ENCODE results near the gene GMPR2. TPM values are rescaled to one million over a fixed set of nuclear protein-coding genes. Genes with fewer than 3 reads are reported as not detected.

Gene GMPR2
- total RNA-seq, 2 donors from 2014 or later: 54.5 to 106 TPM

DNA sequence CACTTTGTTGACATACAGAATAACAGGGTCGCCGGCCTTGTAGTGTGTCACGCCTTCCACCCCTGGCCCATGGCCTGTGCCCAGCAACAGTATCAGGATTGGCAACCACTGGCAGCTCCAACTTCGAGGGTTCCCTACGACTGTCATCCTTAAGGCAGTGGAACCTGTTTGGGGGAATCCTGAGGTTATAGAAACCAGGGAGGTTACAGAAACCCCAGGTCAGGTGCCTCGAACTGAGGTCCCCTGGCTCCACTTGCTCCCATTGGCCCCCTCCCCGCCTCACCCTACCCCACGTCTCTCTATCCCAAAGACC lies 37.9 kb upstream of the GMPR2 start:
- intact Hi-C loops (cut with DNase I): no loop called here
- Histone ChIP-seq H3K27me3 (replicated peaks; ENCODE audit: insufficient read depth) (no peaks in the 10 kb centered on the region), H3K36me3 (no peaks in the 10 kb centered on the region), H3K27ac (peak overlapping the region; percentile 89 to 92), H3K4me3 (peak overlapping the region; percentile 56 to 85), H3K4me1 (replicated peaks) (no peaks in the 10 kb centered on the region), H3K9me3 (no peaks in the 10 kb centered on the region)
- DNase-seq (ENCODE audit: low spot score): no peak
- TF ChIP-seq POLR2A (IDR thresholded peaks at IDR 0.05): no peak
- TF ChIP-seq POLR2AphosphoS5 (IDR thresholded peaks at IDR 0.05): no peak
- TF ChIP-seq, protein P1, sequence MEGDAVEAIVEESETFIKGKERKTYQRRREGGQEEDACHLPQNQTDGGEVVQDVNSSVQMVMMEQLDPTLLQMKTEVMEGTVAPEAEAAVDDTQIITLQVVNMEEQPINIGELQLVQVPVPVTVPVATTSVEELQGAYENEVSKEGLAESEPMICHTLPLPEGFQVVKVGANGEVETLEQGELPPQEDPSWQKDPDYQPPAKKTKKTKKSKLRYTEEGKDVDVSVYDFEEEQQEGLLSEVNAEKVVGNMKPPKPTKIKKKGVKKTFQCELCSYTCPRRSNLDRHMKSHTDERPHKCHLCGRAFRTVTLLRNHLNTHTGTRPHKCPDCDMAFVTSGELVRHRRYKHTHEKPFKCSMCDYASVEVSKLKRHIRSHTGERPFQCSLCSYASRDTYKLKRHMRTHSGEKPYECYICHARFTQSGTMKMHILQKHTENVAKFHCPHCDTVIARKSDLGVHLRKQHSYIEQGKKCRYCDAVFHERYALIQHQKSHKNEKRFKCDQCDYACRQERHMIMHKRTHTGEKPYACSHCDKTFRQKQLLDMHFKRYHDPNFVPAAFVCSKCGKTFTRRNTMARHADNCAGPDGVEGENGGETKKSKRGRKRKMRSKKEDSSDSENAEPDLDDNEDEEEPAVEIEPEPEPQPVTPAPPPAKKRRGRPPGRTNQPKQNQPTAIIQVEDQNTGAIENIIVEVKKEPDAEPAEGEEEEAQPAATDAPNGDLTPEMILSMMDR (IDR thresholded peaks at IDR 0.05): no peak
- 40% methylated on average over 8 of the region's 8 CpGs for WGBS

DNA sequence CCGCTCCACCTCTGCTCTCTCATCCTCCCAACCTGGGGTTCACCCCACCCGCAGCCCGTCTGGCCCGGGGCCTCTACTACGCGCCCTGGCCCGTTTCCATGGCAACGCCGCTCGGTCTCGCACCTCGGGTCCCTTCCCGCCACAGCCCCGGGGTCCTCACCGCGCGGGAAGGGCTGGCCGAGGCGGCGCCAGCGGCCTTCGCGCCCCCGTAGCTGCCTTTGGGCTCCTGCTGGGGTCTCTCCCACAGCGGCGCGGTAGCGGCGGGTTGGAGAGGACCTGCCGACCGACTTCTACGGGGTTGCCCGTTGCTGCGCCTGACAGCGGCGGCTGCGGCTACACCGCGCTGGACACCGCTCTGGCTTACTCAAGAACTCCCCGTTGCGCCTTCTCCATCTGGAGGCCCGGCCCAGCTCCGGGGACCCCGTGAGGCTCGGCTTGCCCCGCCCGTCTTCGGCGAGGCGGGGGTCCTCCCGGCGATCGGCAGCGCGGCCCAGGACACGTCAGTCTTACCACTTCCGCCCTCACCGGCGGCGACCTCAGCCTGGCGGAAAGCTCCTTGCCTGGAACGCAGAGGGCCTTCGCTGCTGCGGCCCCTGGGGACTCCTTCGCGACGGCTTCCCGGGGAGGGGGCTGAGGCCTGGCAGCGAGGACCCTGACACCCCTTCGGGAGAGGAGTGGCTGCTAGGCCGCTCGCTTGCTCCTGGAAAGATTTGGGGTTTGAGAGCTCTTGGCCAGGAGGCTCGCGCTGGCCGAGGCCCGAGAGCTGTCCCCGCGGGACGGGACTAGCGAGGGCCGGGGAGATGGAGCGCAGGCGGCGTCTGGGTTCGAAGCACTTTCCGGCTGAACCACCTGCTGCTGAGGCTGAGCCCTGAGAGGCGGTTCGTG lies 37.3 kb upstream of the GMPR2 start, which contains the start of gene TM9SF1:
Gene TM9SF1, minus strand, starts transcription at position 256 of the 885 bp plus-strand sequence. CDS start 422 bp downstream, outside the sequence.
- peak within 1 kb of the TSS; percentile 89 to 92 for H3K27ac ChIP-seq
- no peaks in the 10 kb centered on the region for H3K27me3 ChIP-seq (replicated peaks; ENCODE audit: insufficient read depth)
- peak; percentile 78 for DNase-seq (ENCODE audit: low spot score)
- H3K36me3 ChIP-seq: no peaks in the 10 kb centered on the region
- intact Hi-C loops (cut with DNase I): no loop called here
- TF ChIP-seq, protein P1 (IDR thresholded peaks at IDR 0.05): no peak
- TF ChIP-seq POLR2AphosphoS5 (IDR thresholded peaks at IDR 0.05): peak; percentile 90
- peak; percentile 68 for TF ChIP-seq POLR2A (IDR thresholded peaks at IDR 0.05)
- H3K4me3 ChIP-seq: peak within 1 kb of the TSS; percentile 56 to 85
- H3K9me3 ChIP-seq: no peaks in the 10 kb centered on the region
- WGBS: under 1% methylated on average over 39 of the region's 89 CpGs
- H3K4me1 ChIP-seq (replicated peaks): no peaks in the 10 kb centered on the region

DNA sequence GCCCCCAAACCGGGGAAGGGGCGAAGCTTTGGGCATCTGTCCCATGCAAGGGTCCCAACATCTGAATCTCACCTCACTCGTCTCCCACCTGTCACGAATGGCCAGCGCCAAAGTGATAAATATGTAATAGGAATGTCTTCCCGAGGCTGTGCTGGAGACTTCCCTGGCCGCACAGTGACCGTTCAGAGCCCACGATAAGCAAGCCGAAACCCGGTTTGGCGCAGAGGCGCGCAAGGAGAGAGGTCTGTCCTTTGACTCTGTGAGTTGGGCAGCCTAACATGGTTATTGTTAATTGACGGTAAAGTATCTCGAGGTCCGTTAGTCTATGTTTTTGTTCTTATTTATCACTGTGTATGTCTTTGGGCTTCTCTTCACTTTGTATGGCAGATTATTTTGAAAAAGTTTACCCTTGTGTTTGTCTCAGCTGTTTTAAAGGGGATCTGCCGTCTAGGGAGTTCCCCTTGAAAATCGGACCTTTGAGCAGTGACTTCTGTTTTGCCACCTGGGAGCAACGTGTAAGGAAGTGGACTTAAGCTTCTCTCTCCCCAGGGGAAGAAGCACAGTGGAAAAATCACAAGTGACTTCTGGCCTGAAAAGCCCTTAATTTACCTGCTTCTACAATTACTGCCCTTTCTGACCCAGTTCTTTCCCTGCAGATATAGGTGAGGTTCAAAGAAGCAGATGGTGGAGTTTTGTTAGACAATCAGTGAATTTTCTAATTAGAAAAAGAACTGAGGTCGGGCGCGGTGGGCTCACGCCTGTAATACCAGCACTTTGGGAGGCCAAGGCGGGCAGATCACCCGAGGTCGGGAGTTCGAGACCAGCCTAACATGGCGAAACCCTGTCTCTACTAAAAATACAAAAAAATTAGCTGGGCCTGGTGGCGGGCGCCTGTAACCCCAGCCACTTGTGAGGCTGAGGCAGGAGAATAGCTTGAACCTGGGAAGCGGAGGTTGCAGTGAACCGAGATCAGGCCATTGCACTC lies 36.4 kb upstream of the GMPR2 start:
- 34% methylated on average over 33 of the region's 33 CpGs for WGBS
- intact Hi-C loops (cut with DNase I): no loop called here

DNA sequence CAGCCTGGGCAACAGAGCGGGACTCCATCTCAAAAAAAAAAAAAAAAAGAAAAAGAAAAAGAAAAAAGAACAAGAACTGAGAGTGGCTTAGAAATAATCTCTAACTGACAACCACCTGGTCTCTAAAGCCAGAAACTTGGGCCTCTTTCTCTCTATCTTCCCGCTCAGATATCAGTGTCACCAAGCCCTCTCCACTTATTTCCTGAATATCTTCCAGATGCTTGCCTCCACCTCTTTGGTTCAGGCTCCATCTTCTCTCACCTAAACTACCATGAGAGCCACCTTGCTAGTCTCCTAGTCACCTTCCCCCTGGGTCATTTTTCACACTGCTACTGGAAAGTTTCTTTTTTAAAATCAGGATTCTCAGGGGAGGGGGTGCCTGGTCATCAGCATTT lies 35.7 kb upstream of the GMPR2 start:
- Histone ChIP-seq H3K27ac (no peak overlapping the region), H3K36me3 (no peaks in the 10 kb centered on the region), H3K4me3 (no peak overlapping the region), H3K27me3 (replicated peaks; ENCODE audit: insufficient read depth) (no peaks in the 10 kb centered on the region), H3K9me3 (no peaks in the 10 kb centered on the region), H3K4me1 (replicated peaks) (no peaks in the 10 kb centered on the region)
- intact Hi-C loops (cut with DNase I): no loop called here
- no peak for DNase-seq (ENCODE audit: low spot score)
- WGBS: 98% methylated on average over 2 of the region's 2 CpGs
- TF ChIP-seq, protein P1 (IDR thresholded peaks at IDR 0.05): no peak
- TF ChIP-seq POLR2AphosphoS5 (IDR thresholded peaks at IDR 0.05): no peak
- no peak for TF ChIP-seq POLR2A (IDR thresholded peaks at IDR 0.05)

More for the DNA sequence above, 36.4 kb upstream of the GMPR2 start:
- no peaks in the 10 kb centered on the region for H3K27me3 ChIP-seq (replicated peaks; ENCODE audit: insufficient read depth)
- H3K36me3 ChIP-seq: no peaks in the 10 kb centered on the region
- H3K9me3 ChIP-seq: no peaks in the 10 kb centered on the region
- no peak for DNase-seq (ENCODE audit: low spot score)
- peak overlapping the region; percentile 89 to 92 for H3K27ac ChIP-seq
- H3K4me3 ChIP-seq: peak overlapping the region; percentile 56 to 85
- TF ChIP-seq POLR2AphosphoS5 (IDR thresholded peaks at IDR 0.05) (no peak), POLR2A (IDR thresholded peaks at IDR 0.05) (no peak)
- TF ChIP-seq, protein P1 (IDR thresholded peaks at IDR 0.05): no peak
- H3K4me1 ChIP-seq (replicated peaks): no peaks in the 10 kb centered on the region
